OCI-LY1 (cell line): ENCODE measurements around the gene MAGI2.

ENCODE experiments used
- EZH2 ChIP-seq: fragments of 200-600 bp; sonication (generic), shearing (Covaris generic); IDR thresholded peaks from 2 replicates; pipeline ENCODE4 v1.8.0; 2017; ENCODE audit warnings: borderline replicate concordance, mixed run types, mild to moderate bottlenecking, antibody characterized with exemption, low read length, moderate library complexity, mixed read lengths
- TF ChIP-seq, protein P1 (sequence below): fragments of 200-600 bp; sonication (generic), shearing (Covaris generic); IDR thresholded peaks from 2 replicates; pipeline ENCODE4 v1.5.1; 2017; ENCODE audit warnings: mild to moderate bottlenecking, antibody characterized with exemption, low read length, moderate library complexity, mixed read lengths

DNA sequence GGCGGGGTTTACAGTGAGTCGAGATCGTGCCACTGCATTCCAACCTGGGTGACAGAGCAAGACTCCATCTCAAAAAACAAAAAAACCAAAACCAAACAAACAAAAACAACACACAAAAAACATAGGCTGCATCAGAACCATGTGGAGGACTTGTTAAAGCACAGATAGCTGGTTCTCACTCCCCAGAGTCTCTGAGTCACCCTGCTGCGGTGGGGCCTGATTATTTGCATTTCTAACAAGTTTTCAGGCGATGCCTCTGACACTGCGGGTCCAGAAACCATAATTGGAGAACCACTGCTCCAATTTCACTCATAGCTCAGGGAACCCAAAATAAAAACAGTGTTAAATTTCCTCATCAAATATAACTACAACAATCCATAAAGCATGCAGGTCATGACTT, 816.7 kb downstream of the MAGI2 start:
- no peak for TF ChIP-seq EZH2
- TF ChIP-seq, protein P1, sequence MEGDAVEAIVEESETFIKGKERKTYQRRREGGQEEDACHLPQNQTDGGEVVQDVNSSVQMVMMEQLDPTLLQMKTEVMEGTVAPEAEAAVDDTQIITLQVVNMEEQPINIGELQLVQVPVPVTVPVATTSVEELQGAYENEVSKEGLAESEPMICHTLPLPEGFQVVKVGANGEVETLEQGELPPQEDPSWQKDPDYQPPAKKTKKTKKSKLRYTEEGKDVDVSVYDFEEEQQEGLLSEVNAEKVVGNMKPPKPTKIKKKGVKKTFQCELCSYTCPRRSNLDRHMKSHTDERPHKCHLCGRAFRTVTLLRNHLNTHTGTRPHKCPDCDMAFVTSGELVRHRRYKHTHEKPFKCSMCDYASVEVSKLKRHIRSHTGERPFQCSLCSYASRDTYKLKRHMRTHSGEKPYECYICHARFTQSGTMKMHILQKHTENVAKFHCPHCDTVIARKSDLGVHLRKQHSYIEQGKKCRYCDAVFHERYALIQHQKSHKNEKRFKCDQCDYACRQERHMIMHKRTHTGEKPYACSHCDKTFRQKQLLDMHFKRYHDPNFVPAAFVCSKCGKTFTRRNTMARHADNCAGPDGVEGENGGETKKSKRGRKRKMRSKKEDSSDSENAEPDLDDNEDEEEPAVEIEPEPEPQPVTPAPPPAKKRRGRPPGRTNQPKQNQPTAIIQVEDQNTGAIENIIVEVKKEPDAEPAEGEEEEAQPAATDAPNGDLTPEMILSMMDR = no peak
